Measurements from ENCODE around the gene EN2. TPM values are rescaled to one million over a fixed set of nuclear protein-coding genes. Genes with fewer than 3 reads are reported as not detected.

Gene EN2
- total RNA-seq, 6 experiments from 2014 or later, result not detected

GRCh38 chr7:155486783-155487508 is 29.0 kb downstream of the EN2 start:
- DNase-seq, result no peak
- TF ChIP-seq POLR2A (IDR thresholded peaks at IDR 0.05) (no peak), CTCF (IDR thresholded peaks at IDR 0.05) (no peak)
- H3K4me1 ChIP-seq, result no peaks in the 10 kb centered on the region
- no peak overlapping the region for H3K4me3 ChIP-seq
- WGBS (ENCODE audit: insufficient coverage, low coverage, low lambda C conversion rate, missing lambda C conversion rate), result 71% methylated on average over 14 of the region's 18 CpGs
- no peaks in the 10 kb centered on the region for H3K9me3 ChIP-seq
- intact Hi-C loops (cut with DNase I), result no loop called here
- no peak for ATAC-seq
- H3K27me3 ChIP-seq, result peaks cover 0 to 21% of the 10 kb centered on the region in 2 donors
- no peak overlapping the region for H3K27ac ChIP-seq
- H3K36me3 ChIP-seq, result no peaks in the 10 kb centered on the region

- TF ChIP-seq POLR2A (IDR thresholded peaks at IDR 0.05), result no peak
- TF ChIP-seq CTCF (IDR thresholded peaks at IDR 0.05), result no peak
- Histone ChIP-seq H3K36me3 (no peaks in the 10 kb centered on the region), H3K27ac (no peak overlapping the region), H3K4me1 (no peaks in the 10 kb centered on the region), H3K9me3 (no peaks in the 10 kb centered on the region), H3K27me3 (peaks cover 0 to 23% of the 10 kb centered on the region in 2 donors), H3K4me3 (no peak overlapping the region)
- WGBS (ENCODE audit: insufficient coverage, low coverage, low lambda C conversion rate, missing lambda C conversion rate), result 64% methylated on average over 13 of the region's 31 CpGs
- ATAC-seq (no peak), DNase-seq (no peak)
- intact Hi-C loops (cut with DNase I), result no loop called here
These were observed 29.9 kb downstream of the EN2 start for GRCh38 chr7:155487509-155488482.

- ATAC-seq (no peak), DNase-seq (no peak)
- no peak overlapping the region for H3K4me3 ChIP-seq
- WGBS (ENCODE audit: insufficient coverage, low coverage, low lambda C conversion rate, missing lambda C conversion rate), result 35% methylated on average over 2 of the region's 9 CpGs
- no peaks in the 10 kb centered on the region for H3K4me1 ChIP-seq
- H3K27me3 ChIP-seq, result peaks cover 0 to 23% of the 10 kb centered on the region in 2 donors
- H3K36me3 ChIP-seq, result no peaks in the 10 kb centered on the region
- intact Hi-C loops (cut with DNase I), result no loop called here
- TF ChIP-seq CTCF (IDR thresholded peaks at IDR 0.05) (no peak), POLR2A (IDR thresholded peaks at IDR 0.05) (no peak)
- H3K9me3 ChIP-seq, result no peaks in the 10 kb centered on the region
- no peak overlapping the region for H3K27ac ChIP-seq
These were observed 30.7 kb downstream of the EN2 start for GRCh38 chr7:155488483-155489127.

GRCh38 chr7:155489158-155489840 is 31.4 kb downstream of the EN2 start:
- DNase-seq (no peak), ATAC-seq (peak in 1 of 4 donors; percentile 7)
- Histone ChIP-seq H3K4me1 (no peaks in the 10 kb centered on the region), H3K4me3 (no peak overlapping the region), H3K27ac (no peak overlapping the region), H3K36me3 (no peaks in the 10 kb centered on the region), H3K9me3 (no peaks in the 10 kb centered on the region), H3K27me3 (peaks cover 0 to 23% of the 10 kb centered on the region in 2 donors)
- no peak for TF ChIP-seq POLR2A (IDR thresholded peaks at IDR 0.05)
- TF ChIP-seq CTCF (IDR thresholded peaks at IDR 0.05), result no peak
- intact Hi-C loops (cut with DNase I), result no loop called here
- WGBS (ENCODE audit: insufficient coverage, low coverage, low lambda C conversion rate, missing lambda C conversion rate), result 62% methylated on average over 7 of the region's 20 CpGs

Measured in right lobe of liver (tissue), 6 donors.